Astrocyte of the cerebellum (primary cell): ENCODE results near the gene NEUROG1.

Source experiments
- DNase-seq: peaks from one replicate; pipeline ENCODE4 v3.0.0-alpha.2; 2011; ENCODE audit warnings: low read depth
- H3K4me3 ChIP-seq: 2 replicates; pipeline ENCODE4 v1.5.1; 2011; ENCODE audit warnings: mild to moderate bottlenecking, low read depth, low read length, moderate library complexity
- in situ Hi-C: cut with HindIII; loops from 2 replicates; pipeline ENCODE4 v1.10.0; 2017; ENCODE audit warnings: low sequenced_read_pairs
- TF ChIP-seq, protein P1 (sequence below): IDR thresholded peaks from 2 replicates; pipeline ENCODE4 v1.5.1; 2012; ENCODE audit warnings: low read length, low read depth, moderate library complexity, mild to moderate bottlenecking; ENCODE audit errors: missing control alignments

Gene NEUROG1, protein sequence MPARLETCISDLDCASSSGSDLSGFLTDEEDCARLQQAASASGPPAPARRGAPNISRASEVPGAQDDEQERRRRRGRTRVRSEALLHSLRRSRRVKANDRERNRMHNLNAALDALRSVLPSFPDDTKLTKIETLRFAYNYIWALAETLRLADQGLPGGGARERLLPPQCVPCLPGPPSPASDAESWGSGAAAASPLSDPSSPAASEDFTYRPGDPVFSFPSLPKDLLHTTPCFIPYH

DNA sequence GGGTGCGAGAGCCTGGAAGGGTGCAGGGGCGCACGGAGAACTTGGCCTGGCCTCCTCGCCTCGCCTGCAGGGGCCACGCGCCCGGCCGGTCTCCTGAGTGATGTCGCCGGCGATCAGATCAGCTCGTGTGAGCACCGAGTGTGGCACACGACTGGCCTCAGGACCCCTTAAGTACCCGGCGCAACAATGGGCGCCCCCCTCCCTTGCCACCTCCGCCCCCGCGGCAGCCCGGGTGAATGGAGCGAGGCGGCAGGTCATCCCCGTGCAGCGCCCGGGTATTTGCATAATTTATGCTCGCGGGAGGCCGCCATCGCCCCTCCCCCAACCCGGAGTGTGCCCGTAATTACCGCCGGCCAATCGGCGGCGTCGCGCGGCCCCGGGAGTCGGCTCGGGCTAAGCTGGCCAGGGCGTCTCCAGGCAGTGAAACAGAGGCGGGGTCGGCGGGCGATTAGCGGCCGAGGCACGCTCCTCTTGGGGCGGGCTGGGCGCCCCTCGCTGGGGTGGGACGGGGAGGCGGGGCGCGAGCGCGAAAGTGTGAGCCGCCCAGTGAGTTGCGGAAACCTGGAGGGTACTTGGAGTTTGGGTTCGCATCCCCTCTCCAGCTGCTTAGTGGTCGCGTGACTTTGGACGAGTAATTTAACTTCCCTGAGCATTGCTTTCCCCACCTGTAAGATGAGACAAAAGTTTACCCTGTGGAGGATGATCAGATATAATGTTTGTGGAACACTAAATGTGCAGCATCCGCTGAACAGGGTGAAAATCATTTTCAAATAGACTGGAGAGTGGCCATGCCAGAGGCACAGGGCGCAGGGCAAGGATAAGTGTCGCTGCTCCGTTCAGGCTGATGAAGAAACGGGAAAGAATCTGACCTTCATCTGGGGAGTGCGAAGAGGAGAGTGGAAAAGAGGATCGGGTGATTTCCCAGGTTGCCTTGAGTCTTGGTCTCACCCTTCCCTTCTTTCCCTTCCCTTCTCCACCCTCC is at the start of gene NEUROG1:
Gene NEUROG1 (minus strand): TSS at position 145 of the 982 bp plus-strand sequence. CDS start 274 bp downstream, outside the sequence.
- in situ Hi-C loops: no loop called here
- no peak for DNase-seq
- no peak within 1 kb of the TSS for H3K4me3 ChIP-seq
- TF ChIP-seq, protein P1, sequence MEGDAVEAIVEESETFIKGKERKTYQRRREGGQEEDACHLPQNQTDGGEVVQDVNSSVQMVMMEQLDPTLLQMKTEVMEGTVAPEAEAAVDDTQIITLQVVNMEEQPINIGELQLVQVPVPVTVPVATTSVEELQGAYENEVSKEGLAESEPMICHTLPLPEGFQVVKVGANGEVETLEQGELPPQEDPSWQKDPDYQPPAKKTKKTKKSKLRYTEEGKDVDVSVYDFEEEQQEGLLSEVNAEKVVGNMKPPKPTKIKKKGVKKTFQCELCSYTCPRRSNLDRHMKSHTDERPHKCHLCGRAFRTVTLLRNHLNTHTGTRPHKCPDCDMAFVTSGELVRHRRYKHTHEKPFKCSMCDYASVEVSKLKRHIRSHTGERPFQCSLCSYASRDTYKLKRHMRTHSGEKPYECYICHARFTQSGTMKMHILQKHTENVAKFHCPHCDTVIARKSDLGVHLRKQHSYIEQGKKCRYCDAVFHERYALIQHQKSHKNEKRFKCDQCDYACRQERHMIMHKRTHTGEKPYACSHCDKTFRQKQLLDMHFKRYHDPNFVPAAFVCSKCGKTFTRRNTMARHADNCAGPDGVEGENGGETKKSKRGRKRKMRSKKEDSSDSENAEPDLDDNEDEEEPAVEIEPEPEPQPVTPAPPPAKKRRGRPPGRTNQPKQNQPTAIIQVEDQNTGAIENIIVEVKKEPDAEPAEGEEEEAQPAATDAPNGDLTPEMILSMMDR: no peak

DNA sequence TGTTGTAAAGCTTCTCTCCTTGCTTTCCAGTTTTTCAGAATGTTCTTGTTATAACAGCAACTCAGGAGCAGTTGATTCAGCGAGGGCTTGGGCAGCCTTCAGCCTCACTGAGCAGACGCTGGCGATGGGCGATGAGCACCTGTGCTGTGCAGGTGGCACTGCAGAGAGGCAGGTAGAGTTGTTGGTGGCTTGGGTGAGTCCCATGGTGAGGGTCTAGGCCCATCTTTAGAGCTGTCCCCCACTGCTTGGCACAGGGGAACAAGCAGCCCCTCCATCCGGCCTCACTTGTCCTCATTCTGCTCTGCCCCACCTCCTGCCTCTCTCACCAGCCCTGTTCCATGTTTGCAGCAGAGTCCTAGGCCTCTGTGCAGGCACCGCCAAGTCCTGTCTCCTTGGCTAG is 49.2 kb upstream of the NEUROG1 start:
- no peak overlapping the region for H3K4me3 ChIP-seq
- TF ChIP-seq, protein P1: no peak
- in situ Hi-C loops: no loop called here
- DNase-seq: no peak

DNA sequence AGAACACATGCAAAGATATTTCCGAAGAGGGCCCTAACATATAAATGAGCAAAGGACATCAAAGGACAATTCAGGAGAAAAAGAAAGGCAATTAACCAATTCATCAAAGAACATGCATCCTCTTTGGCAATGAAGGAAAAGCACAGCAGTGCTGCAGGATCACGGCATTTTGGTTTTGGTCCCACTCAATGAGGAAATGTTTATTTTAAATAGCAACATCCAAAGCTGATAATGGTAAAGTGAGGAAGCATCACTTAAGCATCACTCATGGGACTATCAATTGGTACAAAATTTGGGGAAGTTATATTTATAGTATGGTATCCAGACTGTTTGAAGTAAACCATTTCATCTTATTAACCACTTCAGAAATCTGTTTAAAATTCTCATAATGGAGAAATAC is 48.5 kb upstream of the NEUROG1 start:
- no peak overlapping the region for H3K4me3 ChIP-seq
- TF ChIP-seq, protein P1: no peak
- DNase-seq: no peak
- in situ Hi-C loops: no loop called here

DNA sequence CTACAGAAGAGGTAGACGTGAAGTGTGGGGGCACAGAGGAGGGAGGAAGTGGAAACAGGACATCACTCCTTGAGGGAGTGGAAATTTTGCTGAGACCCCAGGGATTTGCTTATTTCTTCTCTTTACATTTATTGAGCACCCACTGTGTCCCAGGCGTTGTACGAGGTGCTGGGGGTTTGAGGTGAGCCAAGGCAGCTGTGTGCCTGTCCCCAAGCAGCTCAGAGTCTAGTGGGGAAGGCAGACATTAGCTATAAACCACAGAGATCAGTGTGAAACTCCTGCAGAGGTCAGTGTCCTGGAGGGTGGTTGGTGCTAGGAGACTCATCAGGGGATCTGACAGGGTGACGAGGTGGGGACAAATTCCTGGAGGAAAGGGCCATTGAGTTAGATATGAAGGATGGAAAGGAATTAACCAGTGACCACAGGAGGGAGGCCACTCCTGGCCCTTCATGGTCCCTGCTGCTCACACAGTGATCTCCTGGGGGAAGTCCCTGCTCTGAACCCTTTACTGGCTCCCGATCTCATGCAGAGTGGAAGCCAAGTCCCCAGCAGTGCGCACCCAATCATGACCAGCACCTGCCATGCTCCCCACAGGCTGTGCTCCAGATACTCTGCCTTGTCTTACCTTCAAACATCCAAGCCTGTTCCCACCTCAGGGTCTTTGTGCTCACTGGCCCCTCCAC is 46.5 kb upstream of the NEUROG1 start:
- TF ChIP-seq, protein P1: no peak
- in situ Hi-C loops: no loop called here
- no peak overlapping the region for H3K4me3 ChIP-seq
- no peak for DNase-seq

DNA sequence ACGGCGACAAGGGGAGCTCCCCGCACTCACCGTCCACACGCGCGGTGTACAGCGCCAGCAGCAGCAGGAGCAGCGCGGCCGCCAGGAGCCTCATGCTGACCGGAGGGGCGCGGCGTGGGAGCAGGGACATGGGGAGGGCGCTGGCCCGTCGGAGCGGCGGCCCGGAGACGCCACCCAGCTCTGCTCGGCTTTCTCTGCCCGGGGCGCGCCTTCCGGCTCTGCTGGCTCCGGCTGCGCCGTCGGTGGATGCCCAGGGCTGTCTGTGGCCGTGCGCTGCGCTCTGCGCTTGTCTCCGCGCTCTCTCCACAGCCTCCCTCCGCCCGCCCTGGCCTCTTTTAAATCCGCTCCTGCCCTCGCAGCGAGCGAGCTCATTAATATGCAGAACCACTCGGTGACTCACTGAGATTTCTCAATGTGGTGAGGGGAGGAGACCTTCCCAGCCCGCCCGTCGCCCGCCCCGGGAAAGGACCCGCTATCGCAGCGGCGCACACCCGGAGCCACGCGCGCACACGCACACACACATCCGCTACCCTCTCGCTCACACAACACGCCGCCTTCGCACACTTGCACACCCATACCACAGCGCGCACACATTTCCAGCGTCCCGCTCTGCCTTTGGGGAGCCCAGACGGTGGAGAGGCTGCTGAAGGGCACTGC is 43.0 kb upstream of the NEUROG1 start, which contains the start of gene CXCL14:
Gene CXCL14 (minus strand): TSS at position 307 of the 657 bp plus-strand sequence. CDS start 213 bp downstream, at position 94.
- peak within 1 kb of the TSS; percentile 41 for H3K4me3 ChIP-seq
- peak; percentile 68 for DNase-seq
- TF ChIP-seq, protein P1: no peak
- in situ Hi-C loops: no loop called here

DNA sequence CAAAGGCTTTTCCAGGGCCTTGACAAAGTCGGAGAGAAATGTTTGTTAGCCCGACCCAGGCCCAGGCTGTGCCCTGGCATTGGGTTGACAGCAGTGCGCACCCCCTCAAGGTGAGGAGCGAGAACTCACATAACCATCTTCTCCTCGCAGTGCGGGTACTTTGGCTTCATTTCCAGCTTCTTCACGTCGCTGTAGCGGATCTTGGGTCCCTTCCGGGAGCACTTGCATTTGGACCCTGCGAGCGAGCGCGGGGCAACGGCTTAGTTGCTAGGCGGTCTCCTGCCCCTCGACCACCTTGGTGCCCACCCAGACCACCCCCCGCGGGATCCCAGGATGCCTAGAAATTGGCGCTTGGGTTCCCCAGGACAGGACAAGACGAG is 42.5 kb upstream of the NEUROG1 start:
- peak overlapping the region; percentile 41 for H3K4me3 ChIP-seq
- in situ Hi-C loops: no loop called here
- no peak for DNase-seq
- TF ChIP-seq, protein P1: no peak
